ENCODE results near the gene AGTR2.
"Not testable (repeated sequence)": the region's sequence is repeated elsewhere in the genome, so short reads cannot be mapped to it uniquely, and the experiment has no call there.

Gene AGTR2
- 0 reads per million in 2 experiments for total RNA-seq

GRCh38 chrX:116170511-116170910 is at the start of gene AGTR2:
Gene AGTR2 (plus strand): TSS chrX:116170744. CDS start chrX:116172281, 1,537 bp downstream.
- DNase-seq (ENCODE audit: low read depth): no peak

- DNase-seq (ENCODE audit: low read depth): no peak
Measured at GRCh38 chrX:116135277-116135676, 35.3 kb upstream of the AGTR2 start.

DNA sequence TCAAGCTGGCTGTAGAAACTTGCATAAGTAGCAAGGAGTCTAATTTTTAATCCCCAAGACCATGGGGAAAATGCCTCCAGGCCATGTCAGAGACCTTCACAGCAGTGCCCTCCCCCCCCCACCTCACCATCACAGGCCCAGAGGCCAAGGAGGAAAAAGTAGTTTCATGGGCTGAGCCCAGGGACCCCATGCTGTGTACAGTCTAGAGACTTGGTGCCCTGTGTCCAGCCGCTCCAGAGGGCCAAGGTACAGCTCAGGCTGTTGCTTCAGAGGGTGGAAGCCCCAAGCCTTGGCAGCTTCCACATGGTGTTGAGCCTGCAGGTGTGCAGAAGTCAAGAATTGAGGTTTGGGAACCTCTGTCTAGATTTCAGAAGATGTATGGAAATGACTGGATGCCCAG is 29.3 kb upstream of the AGTR2 start:
- DNase-seq (ENCODE audit: low read depth): not testable (repeated sequence)

- DNase-seq (ENCODE audit: low read depth): no peak
Measured at GRCh38 chrX:116142976-116143375, 27.6 kb upstream of the AGTR2 start.

DNA sequence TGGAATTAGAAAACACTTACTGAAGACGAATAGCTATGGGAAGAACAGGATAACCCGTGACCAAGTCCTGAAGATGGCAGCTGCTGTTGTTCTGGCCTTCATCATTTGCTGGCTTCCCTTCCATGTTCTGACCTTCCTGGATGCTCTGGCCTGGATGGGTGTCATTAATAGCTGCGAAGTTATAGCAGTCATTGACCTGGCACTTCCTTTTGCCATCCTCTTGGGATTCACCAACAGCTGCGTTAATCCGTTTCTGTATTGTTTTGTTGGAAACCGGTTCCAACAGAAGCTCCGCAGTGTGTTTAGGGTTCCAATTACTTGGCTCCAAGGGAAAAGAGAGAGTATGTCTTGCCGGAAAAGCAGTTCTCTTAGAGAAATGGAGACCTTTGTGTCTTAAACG is 2.4 kb downstream of the AGTR2 start:
- no peak for DNase-seq (ENCODE audit: low read depth)

- DNase-seq (ENCODE audit: low read depth): no peak
Measured at GRCh38 chrX:116181300-116181699, 10.8 kb downstream of the AGTR2 start.

DNA sequence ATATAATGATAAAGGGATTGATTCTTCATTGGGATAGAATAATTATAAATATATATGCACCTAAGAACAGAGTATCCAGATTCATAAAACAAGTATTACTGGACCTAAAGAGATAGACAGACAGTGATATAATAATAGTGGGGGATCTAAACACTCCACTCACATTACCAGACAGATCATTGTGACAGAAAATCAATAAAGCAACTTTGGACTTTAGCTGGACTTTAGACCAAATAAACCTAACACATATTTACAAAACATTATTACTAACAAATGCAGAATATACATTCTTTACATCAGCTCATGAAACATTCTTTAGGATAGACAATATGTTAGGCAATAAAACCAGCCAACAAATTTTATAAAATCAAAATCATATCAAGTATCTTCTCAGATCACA is 14.6 kb downstream of the AGTR2 start:
- no peak for DNase-seq (ENCODE audit: low read depth)

DNA sequence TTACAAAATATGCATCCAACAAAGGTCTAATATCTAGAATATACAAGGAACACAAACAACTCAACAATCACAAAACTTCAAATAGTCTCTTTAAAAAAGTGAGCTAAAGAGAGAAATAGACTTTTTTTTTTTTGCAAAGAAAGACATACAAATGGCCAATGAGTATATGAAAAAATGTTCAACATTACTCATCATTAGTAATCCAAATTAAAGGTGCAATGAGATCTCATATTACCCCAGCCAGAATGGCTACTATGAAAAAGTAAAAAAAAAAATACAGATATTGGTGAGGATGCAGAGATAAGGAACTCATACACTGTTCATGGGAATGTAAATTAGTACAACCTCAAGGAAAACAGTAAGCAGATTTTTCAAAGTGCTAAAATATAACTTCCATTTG is 24.1 kb downstream of the AGTR2 start:
- no peak for DNase-seq (ENCODE audit: low read depth)

DNA sequence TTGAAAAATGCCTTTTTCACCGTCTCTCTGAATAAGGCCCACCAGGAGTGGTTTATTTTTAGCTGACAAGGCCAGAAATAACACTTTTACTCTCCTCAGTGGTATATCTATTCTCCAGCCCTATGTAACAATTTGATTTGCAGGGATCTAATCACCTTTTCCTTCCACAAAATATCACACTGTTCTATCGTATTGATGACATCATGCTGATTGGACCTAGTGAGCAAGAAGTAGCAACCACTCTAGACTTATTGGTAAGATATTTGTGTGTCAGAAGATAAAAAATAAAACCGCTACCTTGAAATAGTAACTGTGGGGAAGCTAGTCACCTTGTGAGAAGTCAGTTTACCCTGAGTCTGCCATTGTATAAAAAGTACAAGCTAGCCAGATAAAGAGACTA is 27.7 kb downstream of the AGTR2 start:
- DNase-seq (ENCODE audit: low read depth): no peak

DNA sequence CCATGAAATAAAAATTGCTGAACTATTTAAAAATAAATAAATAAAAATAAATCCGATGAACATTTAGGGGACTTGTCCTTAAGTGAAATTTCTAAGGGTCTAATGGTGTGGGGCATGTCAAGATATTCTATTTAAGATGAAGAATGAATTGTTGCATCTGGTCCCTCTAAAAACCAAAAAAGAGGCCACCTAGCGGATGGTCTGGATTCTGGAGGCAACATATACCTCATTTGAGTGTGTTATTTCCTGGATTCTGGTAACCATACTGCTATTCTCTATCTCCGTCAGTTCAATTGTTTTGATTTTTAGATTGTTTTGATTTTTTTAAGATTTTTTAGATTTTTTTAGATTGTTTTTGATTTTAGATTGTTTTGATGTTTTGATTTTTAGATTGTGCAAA is 28.3 kb downstream of the AGTR2 start:
- DNase-seq (ENCODE audit: low read depth): no peak

GRCh38 chrX:116204932-116205331 is 34.4 kb downstream of the AGTR2 start:
- DNase-seq (ENCODE audit: low read depth): no peak

- no peak for DNase-seq (ENCODE audit: low read depth)
Measured at GRCh38 chrX:116213262-116213661, 42.7 kb downstream of the AGTR2 start.

GRCh38 chrX:116217080-116217479 is 46.5 kb downstream of the AGTR2 start:
- DNase-seq (ENCODE audit: low read depth): not testable (repeated sequence)
